ENCODE results near the gene MANBA. TPM values are rescaled to one million over a fixed set of nuclear protein-coding genes. Genes with fewer than 3 reads are reported as not detected.

MANBA gene
- total and polyA plus RNA-seq, 2 of the 4 experiments (the other 2 are of a cell fraction) = 11.5 to 17.2 TPM

DNA sequence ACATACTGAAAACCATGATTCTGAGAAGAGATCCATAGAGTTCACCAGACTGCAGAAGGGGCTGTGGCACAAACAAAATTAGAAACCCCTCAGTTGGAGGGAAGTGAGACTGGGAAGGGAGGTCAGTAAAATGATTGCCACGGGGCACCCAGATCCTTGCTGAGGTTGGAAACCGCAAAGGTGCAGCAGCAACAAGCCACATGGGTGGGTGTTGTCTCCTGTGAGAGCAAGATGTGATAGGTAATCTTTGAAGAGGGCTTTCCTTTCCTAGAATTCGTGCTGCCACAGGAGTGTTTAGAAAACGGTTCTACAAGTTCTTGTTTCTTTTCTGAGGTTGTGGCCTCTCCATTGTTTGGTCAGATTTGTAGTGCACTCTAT is 174.1 kb downstream of the MANBA start:
- Histone ChIP-seq H3K27me3 (ENCODE audit: control insufficient read depth, insufficient read depth, low read length) (no peaks in the 10 kb centered on the region), H3K27ac (ENCODE audit: insufficient read depth, low read length) (no peak overlapping the region), H3K4me2 (ENCODE audit: low read depth, low read length) (no peak overlapping the region), H2BK5ac (ENCODE audit: low read depth, low read length, poor library complexity, severe bottlenecking) (no peak overlapping the region), H3K9me1 (ENCODE audit: insufficient read depth, low read length) (no peaks in the 10 kb centered on the region; the same call in 1 of the 2 replicates), H4K20me1 (ENCODE audit: insufficient read depth, low read length) (no peaks in the 10 kb centered on the region), H2AK5ac (ENCODE audit: low read depth, low read length) (no peak overlapping the region), H2BK15ac (ENCODE audit: low read depth, low read length) (no peak overlapping the region), H3K79me1 (ENCODE audit: low read depth in 1 of 2, low read length in 2 of 2) (0 out of 4 replicates have a peak, but pooled peaks cover 0 to under 1% of the 10 kb centered on the region in 2 experiments), H4K5ac (ENCODE audit: low read depth, low read length) (no peak overlapping the region), H3K9ac (ENCODE audit: low read depth, low read length) (no peak overlapping the region), H3K4me1 (ENCODE audit: control insufficient read depth, insufficient read depth, low read length) (no peaks in the 10 kb centered on the region), H2AFZ (replicated peaks; ENCODE audit: low read length, poor library complexity) (no peak overlapping the region), H3K23ac (ENCODE audit: low read depth, low read length) (no peak overlapping the region), H3K18ac (ENCODE audit: low read depth, low read length) (no peak overlapping the region), H3K14ac (replicated peaks; ENCODE audit: low read depth, low read length) (no peak overlapping the region), H4K8ac (ENCODE audit: low read depth in 2 of 2, low read length in 2 of 2) (no peak overlapping the region), H3K56ac (ENCODE audit: extremely low read depth, insufficient read depth, low read length) (no peak overlapping the region), H3K4ac (ENCODE audit: low read depth, low read length) (no peak overlapping the region), H2BK20ac (ENCODE audit: low read depth, low read length) (no peak overlapping the region), H2BK120ac (ENCODE audit: low read depth, low read length) (no peak overlapping the region), H3K36me3 (ENCODE audit: control insufficient read depth, insufficient read depth, low read length) (peaks cover 15% of the 10 kb centered on the region), H3K4me3 (ENCODE audit: insufficient read depth, low read depth, low read length) (no peak overlapping the region), H4K91ac (ENCODE audit: insufficient read depth, low read depth, low read length) (no peak overlapping the region), H3K9me3 (ENCODE audit: control insufficient read depth, insufficient read depth, low read length) (peaks cover 4% of the 10 kb centered on the region; the same call in 1 of the 2 replicates), H2AK9ac (replicated peaks; ENCODE audit: low read depth, low read length, poor library complexity) (no peak overlapping the region)
- POLR2A ChIA-PET (ENCODE audit: unreplicated experiment) = no interaction called here
- BruUV-seq (replicated peaks) = no TSS peak
- ATAC-seq (ENCODE audit: low read depth) (no peak), DNase-seq (no peak)
- intact Hi-C loops (cut with micrococcal nuclease) = no loop called here
- CTCF ChIA-PET = interaction anchor here (0.6 kb wide), 1 partner anchor 410 kb away, joined by 3 read pairs; no protein-coding TSS in a partner anchor
- WGBS, 2 experiments (ENCODE audit: extremely low coverage in 2 of 2, insufficient read length in 1 of 2) = no CpG with 5 or more reads among the region's 4 CpGs
- in situ Hi-C loops (cut with MboI; ENCODE audit: low sequenced_read_pairs) = no loop called here
- dilution Hi-C loops (cut with HindIII; ENCODE audit: low sequenced_read_pairs, unreplicated experiment) = no loop called here
- TF ChIP-seq CHD1 (IDR thresholded peaks at IDR 0.05; ENCODE audit: low read depth, low read length) (no peak), CEBPB (IDR thresholded peaks at IDR 0.05; ENCODE audit: low read depth, low read length) (no peak), FOS (IDR thresholded peaks at IDR 0.05; ENCODE audit: low read depth, low read length) (no peak), MAFK (IDR thresholded peaks at IDR 0.05; ENCODE audit: low read depth, low read length) (no peak), RFX5 (IDR thresholded peaks at IDR 0.05; ENCODE audit: low read depth, low read length) (no peak), RAD21 (IDR thresholded peaks at IDR 0.05; ENCODE audit: low read length) (no peak)
